ENCODE results near the gene BBS5.

- TF ChIP-seq EZH2 (IDR thresholded peaks at IDR 0.05) (no peak), POLR2AphosphoS5 (IDR thresholded peaks at IDR 0.05; ENCODE audit: borderline replicate concordance, low read depth, low read length) (no peak)
Measured at GRCh38 chr2:169448865-169449264, 30.4 kb upstream of the BBS5 start.

All from SK-N-MC (cell line).